H9 (cell line): ENCODE results near the gene ENKD1. TPM values are rescaled to one million over a fixed set of nuclear protein-coding genes. Genes with fewer than 3 reads are reported as not detected.

Experiments
- DNase-seq: peaks from one replicate; pipeline ENCODE4 v3.0.0-alpha.2; 2017
- H2AFZ ChIP-seq: one replicate; pipeline ENCODE4 v1.6.1; 2013; ENCODE audit warnings: mild to moderate bottlenecking, low read length, control low read depth, moderate library complexity
- H2AK5ac ChIP-seq: 2 replicates; pipeline ENCODE4 v1.6.1; 2013; ENCODE audit warnings: low read length, control low read depth, mixed read lengths; ENCODE audit not compliant: insufficient read length
- H2BK120ac ChIP-seq: one replicate; pipeline ENCODE4 v1.6.1; 2013; ENCODE audit warnings: low read depth, mild to moderate bottlenecking, low read length, control low read depth, inconsistent platforms; ENCODE audit not compliant: poor library complexity, severe bottlenecking
- H2BK12ac ChIP-seq: 2 replicates; pipeline ENCODE4 v1.6.1; 2013; ENCODE audit warnings: low read length, control low read depth, mixed read lengths, low read depth; ENCODE audit not compliant: insufficient read length
- H2BK15ac ChIP-seq: 2 replicates; pipeline ENCODE4 v1.6.1; 2013; ENCODE audit warnings: low read depth, low read length, control low read depth
- H2BK20ac ChIP-seq: one replicate; pipeline ENCODE4 v1.6.1; 2013; ENCODE audit warnings: low read depth, mild to moderate bottlenecking, low read length, control low read depth, inconsistent platforms; ENCODE audit not compliant: poor library complexity, severe bottlenecking
- H2BK5ac ChIP-seq: 2 replicates; pipeline ENCODE4 v1.6.1; 2013; ENCODE audit warnings: low read length, control low read depth, mixed read lengths; ENCODE audit not compliant: insufficient read length
- H3K14ac ChIP-seq: 2 replicates; pipeline ENCODE4 v1.6.1; 2013; ENCODE audit warnings: low read length, control low read depth; ENCODE audit not compliant: insufficient read depth
- H3K18ac ChIP-seq: 2 replicates; pipeline ENCODE4 v1.6.1; 2013; ENCODE audit warnings: low read depth, mild to moderate bottlenecking, mixed read lengths, low read length, control low read depth; ENCODE audit not compliant: insufficient read length
- H3K23ac ChIP-seq: 2 replicates; pipeline ENCODE4 v1.6.1; 2013; ENCODE audit warnings: low read length, control low read depth, mixed read lengths, low read depth; ENCODE audit not compliant: insufficient read length
- H3K23me2 ChIP-seq: 2 replicates; pipeline ENCODE4 v1.6.1; 2013; ENCODE audit warnings: low read depth, mild to moderate bottlenecking, mixed read lengths, low read length, control low read depth; ENCODE audit not compliant: insufficient read length, poor library complexity, severe bottlenecking
- H3K27ac ChIP-seq: 2 replicates; pipeline ENCODE4 v1.5.1; 2013; ENCODE audit warnings: low read length, control low read depth, mixed read lengths, low read depth; ENCODE audit not compliant: insufficient read length
- H3K27me3 ChIP-seq: 2 replicates; pipeline ENCODE4 v1.6.1; 2013; ENCODE audit warnings: low read length, control low read depth, inconsistent platforms; ENCODE audit not compliant: insufficient read depth
- H3K4ac ChIP-seq: 2 replicates; pipeline ENCODE4 v1.6.1; 2013; ENCODE audit warnings: low read depth, mild to moderate bottlenecking, control low read depth, inconsistent platforms, low read length, moderate library complexity
- H3K4me1 ChIP-seq: 2 replicates; pipeline ENCODE4 v1.6.1; 2013; ENCODE audit warnings: low read length, control low read depth, inconsistent platforms; ENCODE audit not compliant: insufficient read depth
- H3K4me2 ChIP-seq: 2 replicates; pipeline ENCODE4 v1.6.1; 2013; ENCODE audit warnings: low read length, control low read depth, mixed read lengths; ENCODE audit not compliant: insufficient read length, insufficient read depth
- H3K56ac ChIP-seq: 2 replicates; pipeline ENCODE4 v1.6.1; 2013; ENCODE audit warnings: low read depth, mild to moderate bottlenecking, mixed read lengths, low read length, control low read depth; ENCODE audit not compliant: insufficient read length
- H3K79me1 ChIP-seq: 2 replicates; pipeline ENCODE4 v1.6.1; 2013; ENCODE audit warnings: low read depth, mild to moderate bottlenecking, moderate library complexity, low read length, control low read depth, inconsistent platforms; ENCODE audit not compliant: insufficient read depth, poor library complexity, severe bottlenecking
- H3K79me2 ChIP-seq: 2 replicates; pipeline ENCODE4 v1.6.1; 2013; ENCODE audit warnings: low read length, control low read depth, inconsistent platforms; ENCODE audit not compliant: insufficient read depth
- H3K9ac ChIP-seq: 2 replicates; pipeline ENCODE4 v1.6.1; 2013; ENCODE audit warnings: low read length, control low read depth, mixed read lengths; ENCODE audit not compliant: insufficient read length; ENCODE audit errors: extremely low read depth
- H3K9me3 ChIP-seq: one replicate; pipeline ENCODE4 v1.6.1; 2013; ENCODE audit warnings: low read depth, low read length, inconsistent platforms; ENCODE audit not compliant: control insufficient read depth
- H3T11ph ChIP-seq: one replicate; pipeline ENCODE4 v1.6.1; 2013; ENCODE audit warnings: mild to moderate bottlenecking, low read length, control low read depth, inconsistent platforms
- H4K20me1 ChIP-seq: one replicate; pipeline ENCODE4 v1.6.1; 2013; ENCODE audit not compliant: control insufficient read depth, insufficient read length, insufficient read depth
- H4K5ac ChIP-seq: 2 replicates; pipeline ENCODE4 v1.6.1; 2013; ENCODE audit warnings: low read depth, mild to moderate bottlenecking, mixed read lengths, low read length, control low read depth; ENCODE audit not compliant: insufficient read length
- H4K8ac ChIP-seq: replicated peaks from 2 replicates; pipeline ENCODE4 v1.6.1; 2013; ENCODE audit warnings: low read length, control low read depth, mixed read lengths, low read depth; ENCODE audit not compliant: insufficient read length
- H4K91ac ChIP-seq: 2 replicates; pipeline ENCODE4 v1.6.1; 2013; ENCODE audit warnings: low read depth, mild to moderate bottlenecking, moderate library complexity, mixed read lengths, low read length, control low read depth; ENCODE audit not compliant: insufficient read length
- H3K27ac Mint-ChIP-seq, 3 experiments: 2 replicates in 2 of 3; 3 replicates in 1 of 3; pipeline ENCODE4 v1.8.0; 2020 to 2021; ENCODE audit warnings: mixed read lengths in 3 of 3, mild to moderate bottlenecking in 1 of 3, moderate library complexity in 1 of 3
- H3K27me3 Mint-ChIP-seq: 2 replicates; pipeline ENCODE4 v1.8.0; 2021; ENCODE audit warnings: low read depth, mild to moderate bottlenecking, moderate library complexity, mixed read lengths
- H3K36me3 Mint-ChIP-seq, 3 experiments: 2 replicates in 2 of 3; 3 replicates in 1 of 3; pipeline ENCODE4 v1.8.0; 2020 to 2021; ENCODE audit warnings: low read depth in 3 of 3, mixed read lengths in 3 of 3; ENCODE audit not compliant: insufficient read depth in 1 of 3
- H3K4me1 Mint-ChIP-seq, 2 experiments: 2 replicates each; pipeline ENCODE4 v1.8.0; 2020; ENCODE audit warnings: mixed read lengths in 2 of 2
- H3K4me3 Mint-ChIP-seq, 2 experiments: 2 replicates in 1 of 2; 3 replicates in 1 of 2; pipeline ENCODE4 v1.8.0; 2020 to 2021; ENCODE audit warnings: mild to moderate bottlenecking in 2 of 2, mixed read lengths in 2 of 2, moderate library complexity in 1 of 2
- H3K9me3 Mint-ChIP-seq, 2 experiments: 2 replicates in 1 of 2; 3 replicates in 1 of 2; pipeline ENCODE4 v1.8.0; 2020; ENCODE audit warnings: mild to moderate bottlenecking in 2 of 2, mixed read lengths in 2 of 2, moderate library complexity in 1 of 2
- WGBS: extraction: QIAGEN DNeasy Blood & Tissue Kit; methylation state at CpG from one replicate; pipeline ENCODE4 v1.1.7; 2013; ENCODE audit warnings: missing lambda C conversion rate, low lambda C conversion rate, mixed read lengths; ENCODE audit not compliant: insufficient read length; ENCODE audit errors: extremely low coverage; 5-methylcytosine and 5-hydroxymethylcytosine counted together
- total RNA-seq: library from RNA; stranded (reverse); gene quantifications from 2 replicates; pipeline ENCODE4 v1.2.1, GENCODE V29; 2021
- TF ChIP-seq, protein P1 (sequence below): fragments of 200-600 bp; sonication (generic); conservative IDR thresholded peaks from 3 replicates; pipeline ENCODE4 v1.8.0; 2021; ENCODE audit warnings: antibody characterized with exemption, mild to moderate bottlenecking

The ENKD1 gene
- total RNA-seq, 1 experiment from 2014 or later, result 9.5 TPM

DNA sequence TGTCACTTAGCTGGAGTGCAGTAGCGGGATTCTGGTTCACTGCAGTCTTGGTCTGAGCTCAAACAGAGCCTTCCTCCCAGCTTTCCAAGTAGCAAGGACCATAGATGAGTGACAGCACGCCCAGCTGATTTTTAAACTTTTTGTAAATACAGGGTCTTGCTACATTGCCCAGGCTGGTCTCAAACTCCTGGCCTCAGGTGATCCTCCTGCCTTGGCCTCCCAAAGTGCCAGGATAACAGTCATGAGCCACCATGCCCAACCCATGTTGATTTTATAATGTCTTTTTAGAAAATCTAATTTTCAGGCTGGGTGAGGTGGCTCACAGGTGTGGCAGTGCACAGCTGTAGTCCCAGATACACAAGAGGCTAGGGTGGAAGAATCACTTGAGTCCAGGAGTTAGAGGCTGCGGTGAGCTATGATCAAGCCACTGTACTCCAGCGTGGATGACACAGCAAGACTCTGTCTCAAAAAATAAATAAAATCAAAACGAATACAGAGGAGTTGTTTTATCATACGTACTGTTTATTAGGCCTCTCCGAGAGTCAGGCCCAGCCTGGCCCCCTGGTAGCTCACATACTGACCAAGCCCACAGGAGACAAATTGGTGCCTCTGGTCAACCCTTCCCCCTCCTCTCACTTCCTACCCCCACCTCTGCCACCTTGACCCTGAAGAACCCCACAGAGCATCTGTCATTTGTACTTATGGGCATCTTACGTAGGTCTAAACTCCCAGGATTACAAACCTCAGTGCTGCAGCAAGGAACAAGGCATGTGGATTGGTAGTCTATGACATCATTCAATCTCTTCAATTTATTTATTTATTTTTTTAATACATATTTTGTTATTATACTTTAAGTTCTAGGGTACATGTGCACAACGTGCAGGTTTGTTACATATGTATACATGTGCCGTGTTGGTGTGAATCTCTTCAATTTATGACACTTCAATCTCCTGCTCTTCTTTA, 13.7 kb upstream of the ENKD1 start:
- no peaks in the 10 kb centered on the region for H3K9me3 Mint-ChIP-seq
- Histone ChIP-seq H3K4ac (no peak overlapping the region), H3K27ac (no peak overlapping the region)

More for the DNA sequence above, 13.7 kb upstream of the ENKD1 start:
- TF ChIP-seq, protein P1, sequence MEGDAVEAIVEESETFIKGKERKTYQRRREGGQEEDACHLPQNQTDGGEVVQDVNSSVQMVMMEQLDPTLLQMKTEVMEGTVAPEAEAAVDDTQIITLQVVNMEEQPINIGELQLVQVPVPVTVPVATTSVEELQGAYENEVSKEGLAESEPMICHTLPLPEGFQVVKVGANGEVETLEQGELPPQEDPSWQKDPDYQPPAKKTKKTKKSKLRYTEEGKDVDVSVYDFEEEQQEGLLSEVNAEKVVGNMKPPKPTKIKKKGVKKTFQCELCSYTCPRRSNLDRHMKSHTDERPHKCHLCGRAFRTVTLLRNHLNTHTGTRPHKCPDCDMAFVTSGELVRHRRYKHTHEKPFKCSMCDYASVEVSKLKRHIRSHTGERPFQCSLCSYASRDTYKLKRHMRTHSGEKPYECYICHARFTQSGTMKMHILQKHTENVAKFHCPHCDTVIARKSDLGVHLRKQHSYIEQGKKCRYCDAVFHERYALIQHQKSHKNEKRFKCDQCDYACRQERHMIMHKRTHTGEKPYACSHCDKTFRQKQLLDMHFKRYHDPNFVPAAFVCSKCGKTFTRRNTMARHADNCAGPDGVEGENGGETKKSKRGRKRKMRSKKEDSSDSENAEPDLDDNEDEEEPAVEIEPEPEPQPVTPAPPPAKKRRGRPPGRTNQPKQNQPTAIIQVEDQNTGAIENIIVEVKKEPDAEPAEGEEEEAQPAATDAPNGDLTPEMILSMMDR, result no peak
- no peaks in the 10 kb centered on the region for H3K9me3 ChIP-seq
- no peaks in the 10 kb centered on the region for H3K79me1 ChIP-seq
- no peak overlapping the region for H2BK15ac ChIP-seq
- Mint-ChIP-seq H3K4me1 (no peaks in the 10 kb centered on the region), H3K27ac (no peak overlapping the region), H3K27me3 (no peaks in the 10 kb centered on the region), H3K4me3 (no peak overlapping the region), H3K36me3 (peaks cover 9 to 21% (median 12%) of the 10 kb centered on the region in 3 experiments; a peak in 6 of 7 replicates)
- no peak overlapping the region for H3K56ac ChIP-seq
- no peaks in the 10 kb centered on the region for H3K79me2 ChIP-seq
- no peaks in the 10 kb centered on the region for H3K27me3 ChIP-seq
- H3K18ac ChIP-seq, result no peak overlapping the region
- H3K4me2 ChIP-seq, result no peak overlapping the region
- H4K8ac ChIP-seq, result no peak overlapping the region
- H3K4me1 ChIP-seq, result no peaks in the 10 kb centered on the region
- no peak overlapping the region for H2AFZ ChIP-seq
- H4K20me1 ChIP-seq, result no peaks in the 10 kb centered on the region
- no peak for DNase-seq
- H2AK5ac ChIP-seq, result no peak overlapping the region
- H3K23ac ChIP-seq, result no peak overlapping the region
- no peak overlapping the region for H2BK20ac ChIP-seq
- H4K5ac ChIP-seq, result no peak overlapping the region
- WGBS, result no CpG with 5 or more reads among the region's 10 CpGs
- H3T11ph ChIP-seq, result no peak overlapping the region
- no peak overlapping the region for H2BK12ac ChIP-seq
- no peak overlapping the region for H2BK120ac ChIP-seq
- H3K14ac ChIP-seq, result no peak overlapping the region
- H3K9ac ChIP-seq, result no peak overlapping the region
- no peak overlapping the region for H4K91ac ChIP-seq
- no peak overlapping the region for H2BK5ac ChIP-seq
- H3K23me2 ChIP-seq, result no peaks in the 10 kb centered on the region
